HEK293 (cell line): ENCODE measurements around the gene KIAA0825.

Source experiments
- CTCF ChIP-seq: fragments of 450-650 bp; formaldehyde crosslinking; IDR thresholded peaks from 2 replicates; pipeline ENCODE4 v1.5.1; 2016; ENCODE audit warnings: missing biosample characterization, missing genetic modification characterization
- GFI1B ChIP-seq: fragments of 450-650 bp; formaldehyde crosslinking; IDR thresholded peaks from 2 replicates; pipeline ENCODE4 v1.5.1; 2016; ENCODE audit warnings: missing biosample characterization, missing genetic modification characterization
- GLI2 ChIP-seq: fragments of 450-650 bp; formaldehyde crosslinking; IDR thresholded peaks from 2 replicates; pipeline ENCODE4; 2017; ENCODE audit warnings: missing biosample characterization, missing genetic modification characterization, low read depth, borderline replicate concordance
- GLI4 ChIP-seq: fragments of 450-650 bp; formaldehyde crosslinking; IDR thresholded peaks from 2 replicates; pipeline ENCODE4 v1.5.1; 2016; ENCODE audit warnings: missing biosample characterization, missing genetic modification characterization
- GLIS2 ChIP-seq: fragments of 450-650 bp; formaldehyde crosslinking; IDR thresholded peaks from 2 replicates; pipeline ENCODE4 v1.5.1; 2016; ENCODE audit warnings: missing biosample characterization, missing genetic modification characterization
- KLF1 ChIP-seq: fragments of 450-650 bp; formaldehyde crosslinking; IDR thresholded peaks from 2 replicates; pipeline ENCODE4 v1.5.1; 2016; ENCODE audit warnings: missing biosample characterization, missing genetic modification characterization
- KLF7 ChIP-seq: fragments of 450-650 bp; formaldehyde crosslinking; IDR thresholded peaks from 2 replicates; pipeline ENCODE4 v1.5.1; 2016; ENCODE audit warnings: missing biosample characterization, missing genetic modification characterization, borderline replicate concordance
- KLF8 ChIP-seq: fragments of 450-650 bp; formaldehyde crosslinking; IDR thresholded peaks from 2 replicates; pipeline ENCODE4 v1.5.1; 2016; ENCODE audit warnings: missing biosample characterization, missing genetic modification characterization
- PRDM1 ChIP-seq: fragments of 450-650 bp; formaldehyde crosslinking; IDR thresholded peaks from 2 replicates; pipeline ENCODE4; 2016; ENCODE audit warnings: missing biosample characterization, missing genetic modification characterization
- PRDM2 ChIP-seq: fragments of 450-650 bp; formaldehyde crosslinking; IDR thresholded peaks from 2 replicates; pipeline ENCODE4 v1.5.1; 2016; ENCODE audit warnings: missing biosample characterization, missing genetic modification characterization, borderline replicate concordance
- SCRT2 ChIP-seq: fragments of 450-650 bp; formaldehyde crosslinking; IDR thresholded peaks from 2 replicates; pipeline ENCODE4 v1.5.1; 2016; ENCODE audit warnings: missing biosample characterization, missing genetic modification characterization
- SP2 ChIP-seq: fragments of 450-650 bp; formaldehyde crosslinking; IDR thresholded peaks from 2 replicates; pipeline ENCODE4 v1.5.1; 2016; ENCODE audit warnings: missing biosample characterization, missing genetic modification characterization
- TCF7L2 ChIP-seq: IDR thresholded peaks from 2 replicates; pipeline ENCODE4 v1.6.1; 2011; ENCODE audit warnings: low read depth, mild to moderate bottlenecking, inconsistent platforms, low read length, moderate library complexity, borderline replicate concordance
- ZBTB1 ChIP-seq: fragments of 450-650 bp; formaldehyde crosslinking; IDR thresholded peaks from 2 replicates; pipeline ENCODE4 v1.5.1; 2016; ENCODE audit warnings: missing biosample characterization, missing genetic modification characterization
- ZBTB17 ChIP-seq: fragments of 450-650 bp; formaldehyde crosslinking; IDR thresholded peaks from 2 replicates; pipeline ENCODE4 v1.5.1; 2016; ENCODE audit warnings: missing biosample characterization, missing genetic modification characterization
- ZBTB48 ChIP-seq: fragments of 450-650 bp; formaldehyde crosslinking; IDR thresholded peaks from 2 replicates; pipeline ENCODE4 v1.5.1; 2016; ENCODE audit warnings: missing biosample characterization, missing genetic modification characterization
- ZNF133 ChIP-seq: fragments of 450-650 bp; formaldehyde crosslinking; IDR thresholded peaks from 2 replicates; pipeline ENCODE4 v1.5.1; 2016; ENCODE audit warnings: missing biosample characterization, missing genetic modification characterization
- ZNF157 ChIP-seq: fragments of 450-650 bp; formaldehyde crosslinking; IDR thresholded peaks from 2 replicates; pipeline ENCODE4 v1.5.1; 2016; ENCODE audit warnings: missing biosample characterization, missing genetic modification characterization
- ZNF221 ChIP-seq: fragments of 450-650 bp; formaldehyde crosslinking; IDR thresholded peaks from 2 replicates; pipeline ENCODE4 v1.5.1; 2017; ENCODE audit warnings: missing biosample characterization, missing genetic modification characterization, borderline replicate concordance
- ZNF24 ChIP-seq: fragments of 450-650 bp; formaldehyde crosslinking; IDR thresholded peaks from 2 replicates; pipeline ENCODE4 v1.5.1; 2016; ENCODE audit warnings: missing biosample characterization, missing genetic modification characterization
- ZNF324 ChIP-seq: fragments of 450-650 bp; formaldehyde crosslinking; IDR thresholded peaks from 2 replicates; pipeline ENCODE4 v1.5.1; 2016; ENCODE audit warnings: missing biosample characterization, missing genetic modification characterization
- ZNF341 ChIP-seq: fragments of 450-650 bp; formaldehyde crosslinking; IDR thresholded peaks from 2 replicates; pipeline ENCODE4; 2016; ENCODE audit warnings: low read depth, missing biosample characterization, missing genetic modification characterization
- ZNF37A ChIP-seq: fragments of 450-650 bp; IDR thresholded peaks from 2 replicates; pipeline ENCODE4 v1.5.1; 2018; ENCODE audit warnings: missing biosample characterization, missing genetic modification characterization
- ZNF488 ChIP-seq: fragments of 450-650 bp; formaldehyde crosslinking; IDR thresholded peaks from 2 replicates; pipeline ENCODE4 v1.5.1; 2016; ENCODE audit warnings: missing biosample characterization, missing genetic modification characterization
- ZNF514 ChIP-seq: fragments of 450-650 bp; formaldehyde crosslinking; IDR thresholded peaks from 2 replicates; pipeline ENCODE4 v1.5.1; 2016; ENCODE audit warnings: missing biosample characterization, missing genetic modification characterization
- ZNF560 ChIP-seq: fragments of 450-650 bp; formaldehyde crosslinking; IDR thresholded peaks from 2 replicates; pipeline ENCODE4 v1.5.1; 2017; ENCODE audit warnings: missing biosample characterization, missing genetic modification characterization, borderline replicate concordance
- ZNF561 ChIP-seq: fragments of 450-650 bp; IDR thresholded peaks from 2 replicates; pipeline ENCODE4 v1.5.1; 2018; ENCODE audit warnings: missing biosample characterization, missing genetic modification characterization, borderline replicate concordance
- ZNF610 ChIP-seq: fragments of 450-650 bp; formaldehyde crosslinking; IDR thresholded peaks from 2 replicates; pipeline ENCODE4 v1.5.1; 2016; ENCODE audit warnings: missing biosample characterization, missing genetic modification characterization, borderline replicate concordance
- ZNF624 ChIP-seq: fragments of 450-650 bp; formaldehyde crosslinking; IDR thresholded peaks from 2 replicates; pipeline ENCODE4 v1.5.1; 2017; ENCODE audit warnings: missing biosample characterization, missing genetic modification characterization
- ZNF654 ChIP-seq: fragments of 450-650 bp; formaldehyde crosslinking; IDR thresholded peaks from 2 replicates; pipeline ENCODE4 v1.5.1; 2016; ENCODE audit warnings: low read depth, missing biosample characterization, missing genetic modification characterization
- ZNF660 ChIP-seq: fragments of 450-650 bp; IDR thresholded peaks from 2 replicates; pipeline ENCODE4 v1.5.1; 2018; ENCODE audit warnings: missing biosample characterization, mild to moderate bottlenecking, missing genetic modification characterization
- ZNF664 ChIP-seq: fragments of 450-650 bp; formaldehyde crosslinking; IDR thresholded peaks from 2 replicates; pipeline ENCODE4 v1.5.1; 2016; ENCODE audit warnings: missing biosample characterization, missing genetic modification characterization
- ZNF692 ChIP-seq: fragments of 450-650 bp; formaldehyde crosslinking; IDR thresholded peaks from 2 replicates; pipeline ENCODE4 v1.5.1; 2016; ENCODE audit warnings: missing biosample characterization, missing genetic modification characterization

Gene KIAA0825

GRCh38 chr5:94469894-94470329 is 148.5 kb downstream of the KIAA0825 start (continued):
- TF ChIP-seq GLI4 (tag by site-specific recombination) (no peak), KLF7 (tag by site-specific recombination) (peak; percentile 84; the same call in 1 of the 2 replicates), SP2 (tag by site-specific recombination) (peak; percentile 29; the same call in 1 of the 2 replicates), ZNF664 (0 out of 2 replicates have a peak, but pooled peaks have one; percentile 53), CTCF (no peak), ZBTB48 (tag by site-specific recombination) (no peak), KLF1 (tag by site-specific recombination) (peak; percentile 89), TCF7L2 (peak; percentile 96), ZNF221 (tag by site-specific recombination) (no peak), ZNF24 (tag by site-specific recombination) (peak; percentile 98), ZNF37A (tag by site-specific recombination) (no peak), PRDM2 (tag by site-specific recombination) (no peak), PRDM1 (no peak), ZBTB17 (tag by site-specific recombination) (peak; percentile 97), ZNF561 (tag by site-specific recombination) (peak; percentile 98), ZNF157 (tag by site-specific recombination) (no peak), ZNF654 (peak; percentile 6; the same call in 1 of the 2 replicates), SCRT2 (peak; percentile 83), ZNF341 (tag by site-specific recombination) (no peak), ZNF692 (tag by site-specific recombination) (peak; percentile 88), ZBTB1 (tag by site-specific recombination) (peak; percentile 83; the same call in 1 of the 2 replicates), KLF8 (tag by site-specific recombination) (peak; percentile 94), ZNF324 (tag by site-specific recombination) (peak; percentile 52; the same call in 1 of the 2 replicates), GFI1B (tag by site-specific recombination) (peak; percentile 94), ZNF660 (tag by site-specific recombination) (peak; percentile 70; the same call in 1 of the 2 replicates), GLI2 (tag by site-specific recombination) (peak; percentile 99), GLIS2 (tag by site-specific recombination) (peak; percentile 90), ZNF488 (tag by site-specific recombination) (peak; percentile 74; the same call in 1 of the 2 replicates), ZNF560 (tag by site-specific recombination) (no peak), ZNF624 (tag by site-specific recombination) (no peak), ZNF610 (tag by site-specific recombination) (peak; percentile 86), ZNF514 (tag by site-specific recombination) (no peak), ZNF133 (no peak)
